NCI-H446 treated with DMSO at 0.1 percent for 48 hours (cell line): ENCODE measurements around the gene GRAMD2A.

Experiments used
- DNase-seq: peaks from one replicate; lab custom pipeline; 2025; lab: John Stamatoyannopoulos, UW

The GRAMD2A gene

GRCh38 chr15:72217216-72217615 is 19.6 kb upstream of the GRAMD2A start:
- no peak for DNase-seq

- no peak for DNase-seq
Measured at GRCh38 chr15:72216079-72216478, 18.5 kb upstream of the GRAMD2A start.

- DNase-seq, result no peak
Measured at GRCh38 chr15:72207558-72208085, 10.0 kb upstream of the GRAMD2A start.

GRCh38 chr15:72206677-72207000 is 9.1 kb upstream of the GRAMD2A start:
- DNase-seq, result no peak

- DNase-seq, result no peak
Measured at GRCh38 chr15:72205896-72206676, 8.5 kb upstream of the GRAMD2A start.

- no peak for DNase-seq
Measured at GRCh38 chr15:72205273-72205672, 7.7 kb upstream of the GRAMD2A start.

- peak; percentile 96 for DNase-seq
Measured at GRCh38 chr15:72203507-72203837, 5.9 kb upstream of the GRAMD2A start.

GRCh38 chr15:72202801-72203506 is 5.4 kb upstream of the GRAMD2A start:
- DNase-seq, result no peak

GRCh38 chr15:72202302-72202701 is 4.7 kb upstream of the GRAMD2A start:
- DNase-seq, result no peak

GRCh38 chr15:72201391-72201921 is 3.9 kb upstream of the GRAMD2A start:
- DNase-seq, result no peak

- DNase-seq, result no peak
Measured at GRCh38 chr15:72200395-72201237, 3.0 kb upstream of the GRAMD2A start.

GRCh38 chr15:72199721-72200212 is 2.2 kb upstream of the GRAMD2A start:
- no peak for DNase-seq

GRCh38 chr15:72199205-72199515 is 1.6 kb upstream of the GRAMD2A start:
- DNase-seq, result no peak

- no peak for DNase-seq
Measured at GRCh38 chr15:72198356-72199204, 993 bp upstream of the GRAMD2A start.

GRCh38 chr15:72197041-72197459 is 537 bp downstream of the GRAMD2A start:
- no peak for DNase-seq

GRCh38 chr15:72196409-72197040 is 1.1 kb downstream of the GRAMD2A start:
- no peak for DNase-seq

- DNase-seq, result no peak
Measured at GRCh38 chr15:72195101-72195511, 2.5 kb downstream of the GRAMD2A start.

- no peak for DNase-seq
Measured at GRCh38 chr15:72193836-72194396, 3.7 kb downstream of the GRAMD2A start.

GRCh38 chr15:72192416-72192815 is 5.2 kb downstream of the GRAMD2A start:
- DNase-seq, result no peak

GRCh38 chr15:72189250-72189902 is 8.2 kb downstream of the GRAMD2A start:
- no peak for DNase-seq
